Neural crest cell (in vitro differentiated cells): ENCODE results near the gene OGDH. TPM values are rescaled to one million over a fixed set of nuclear protein-coding genes. Genes with fewer than 3 reads are reported as not detected.
"Not testable (repeated sequence)": the region's sequence is repeated elsewhere in the genome, so short reads cannot be mapped to it uniquely, and the experiment has no call there.

ENCODE experiments used
- DNase-seq: peaks from one replicate; pipeline ENCODE4 v3.0.0; 2021; ENCODE audit warnings: low read depth, mixed read lengths, low spot score
- H3K27ac Mint-ChIP-seq: one replicate; pipeline ENCODE4 v1.8.0; 2021; ENCODE audit warnings: mild to moderate bottlenecking, mixed read lengths; ENCODE audit not compliant: unreplicated experiment
- H3K27me3 Mint-ChIP-seq: 2 replicates; pipeline ENCODE4 v1.8.0; 2021; ENCODE audit warnings: low read depth, mild to moderate bottlenecking, mixed read lengths
- H3K36me3 Mint-ChIP-seq: 2 replicates; pipeline ENCODE4 v1.8.0; 2021; ENCODE audit warnings: low read depth, mild to moderate bottlenecking, mixed read lengths
- H3K4me1 Mint-ChIP-seq: 2 replicates; pipeline ENCODE4 v1.8.0; 2021; ENCODE audit warnings: mixed read lengths
- H3K4me3 Mint-ChIP-seq: one replicate; pipeline ENCODE4 v1.8.0; 2021; ENCODE audit warnings: mild to moderate bottlenecking, mixed read lengths
- H3K9me3 Mint-ChIP-seq: 2 replicates; pipeline ENCODE4 v1.8.0; 2021; ENCODE audit warnings: mixed read lengths
- total RNA-seq: library from RNA; stranded (reverse); gene quantifications from 2 replicates; pipeline ENCODE4 v1.2.1, GENCODE V29; 2021
- TF ChIP-seq, protein P1 (sequence below): fragments of 200-600 bp; sonication (generic); conservative IDR thresholded peaks from 2 replicates; pipeline ENCODE4 v1.5.0; 2021; ENCODE audit warnings: antibody characterized with exemption, mild to moderate bottlenecking

Gene OGDH
- total RNA-seq, 1 donor from 2014 or later: 116 TPM

DNA sequence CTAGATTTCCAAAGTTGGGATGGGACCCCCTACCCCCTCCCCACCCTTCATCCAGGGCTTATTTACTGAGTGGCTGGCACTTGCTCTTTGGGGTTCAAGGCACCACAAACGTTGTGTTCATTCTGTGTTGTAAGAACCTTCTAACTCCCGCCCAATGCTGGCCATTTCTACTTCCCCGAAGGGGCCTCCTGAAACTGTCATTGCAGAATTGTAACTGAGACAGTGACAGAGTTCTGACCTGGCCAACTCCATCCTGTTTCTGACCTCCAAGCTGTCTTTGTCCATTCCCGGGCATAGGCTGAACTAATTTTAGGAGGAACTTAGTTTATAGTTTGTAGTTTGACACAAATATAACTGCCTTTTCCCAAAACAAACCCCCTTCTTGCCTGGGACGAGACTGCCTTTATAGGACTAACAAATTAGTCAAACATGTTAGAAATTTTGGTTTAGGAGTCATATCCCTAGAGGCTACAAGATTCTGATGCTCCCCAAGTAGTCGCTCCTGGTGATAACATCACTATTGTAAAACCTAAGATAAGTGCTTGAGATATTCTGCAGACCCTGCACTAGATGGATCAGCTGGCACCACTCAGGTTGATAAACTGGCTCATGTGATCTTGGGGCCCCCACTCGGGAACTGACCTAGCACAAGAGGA is 107.4 kb downstream of the OGDH start:
- TF ChIP-seq, protein P1, sequence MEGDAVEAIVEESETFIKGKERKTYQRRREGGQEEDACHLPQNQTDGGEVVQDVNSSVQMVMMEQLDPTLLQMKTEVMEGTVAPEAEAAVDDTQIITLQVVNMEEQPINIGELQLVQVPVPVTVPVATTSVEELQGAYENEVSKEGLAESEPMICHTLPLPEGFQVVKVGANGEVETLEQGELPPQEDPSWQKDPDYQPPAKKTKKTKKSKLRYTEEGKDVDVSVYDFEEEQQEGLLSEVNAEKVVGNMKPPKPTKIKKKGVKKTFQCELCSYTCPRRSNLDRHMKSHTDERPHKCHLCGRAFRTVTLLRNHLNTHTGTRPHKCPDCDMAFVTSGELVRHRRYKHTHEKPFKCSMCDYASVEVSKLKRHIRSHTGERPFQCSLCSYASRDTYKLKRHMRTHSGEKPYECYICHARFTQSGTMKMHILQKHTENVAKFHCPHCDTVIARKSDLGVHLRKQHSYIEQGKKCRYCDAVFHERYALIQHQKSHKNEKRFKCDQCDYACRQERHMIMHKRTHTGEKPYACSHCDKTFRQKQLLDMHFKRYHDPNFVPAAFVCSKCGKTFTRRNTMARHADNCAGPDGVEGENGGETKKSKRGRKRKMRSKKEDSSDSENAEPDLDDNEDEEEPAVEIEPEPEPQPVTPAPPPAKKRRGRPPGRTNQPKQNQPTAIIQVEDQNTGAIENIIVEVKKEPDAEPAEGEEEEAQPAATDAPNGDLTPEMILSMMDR: no peak
- H3K4me1 Mint-ChIP-seq: peaks cover 10% of the 10 kb centered on the region
- no peaks in the 10 kb centered on the region for H3K27me3 Mint-ChIP-seq
- no peaks in the 10 kb centered on the region for H3K9me3 Mint-ChIP-seq
- no peak overlapping the region for H3K4me3 Mint-ChIP-seq
- no peak overlapping the region for H3K27ac Mint-ChIP-seq
- DNase-seq: no peak
- no peaks in the 10 kb centered on the region for H3K36me3 Mint-ChIP-seq

DNA sequence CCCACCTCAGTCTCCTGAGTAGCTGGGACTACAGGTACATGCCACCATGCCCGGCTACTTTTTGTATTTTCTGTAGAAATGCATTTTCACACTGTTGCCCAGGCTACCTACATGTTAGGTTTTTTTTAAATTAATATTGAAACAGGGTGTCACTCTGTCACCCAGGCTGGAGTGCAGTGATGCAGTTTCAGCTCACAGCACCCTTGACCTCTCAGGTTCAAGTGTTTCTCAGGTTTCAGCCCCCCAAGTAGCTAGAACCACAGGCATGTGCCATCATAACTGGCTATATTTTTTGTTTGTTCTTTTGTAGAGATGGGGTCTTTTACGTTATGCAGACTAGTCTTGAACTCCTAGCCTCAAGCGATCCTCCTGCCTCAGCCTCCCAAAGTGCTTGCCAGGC is 109.8 kb downstream of the OGDH start:
- H3K4me3 Mint-ChIP-seq: no peak overlapping the region
- TF ChIP-seq, protein P1: no peak
- H3K36me3 Mint-ChIP-seq: no peaks in the 10 kb centered on the region
- DNase-seq: no peak
- H3K4me1 Mint-ChIP-seq: no peaks in the 10 kb centered on the region
- no peaks in the 10 kb centered on the region for H3K27me3 Mint-ChIP-seq
- H3K9me3 Mint-ChIP-seq: no peaks in the 10 kb centered on the region
- H3K27ac Mint-ChIP-seq: no peak overlapping the region

DNA sequence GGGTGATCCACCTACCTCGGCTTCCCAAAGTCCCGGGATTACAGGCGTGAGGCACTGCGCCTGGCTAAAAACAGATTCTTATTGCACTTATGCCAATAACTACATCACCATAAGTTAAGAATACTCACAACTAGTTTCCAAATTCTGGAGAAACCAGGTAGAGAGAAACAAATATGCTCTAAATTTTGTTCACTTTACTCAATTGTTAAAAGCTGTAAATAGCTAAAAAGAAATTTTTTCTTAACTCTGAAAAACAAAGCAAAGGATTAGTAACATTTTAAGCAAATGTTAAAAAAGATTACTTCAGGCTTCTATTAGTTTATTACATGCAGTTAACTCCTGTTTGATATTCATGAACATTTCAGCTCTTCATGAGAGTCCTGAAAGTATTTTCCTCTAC is 113.9 kb downstream of the OGDH start:
- TF ChIP-seq, protein P1: no peak
- Mint-ChIP-seq H3K36me3 (peaks cover 3% of the 10 kb centered on the region), H3K27me3 (no peaks in the 10 kb centered on the region), H3K4me1 (no peaks in the 10 kb centered on the region), H3K4me3 (no peak overlapping the region), H3K27ac (no peak overlapping the region), H3K9me3 (peaks cover 4% of the 10 kb centered on the region)
- no peak for DNase-seq

DNA sequence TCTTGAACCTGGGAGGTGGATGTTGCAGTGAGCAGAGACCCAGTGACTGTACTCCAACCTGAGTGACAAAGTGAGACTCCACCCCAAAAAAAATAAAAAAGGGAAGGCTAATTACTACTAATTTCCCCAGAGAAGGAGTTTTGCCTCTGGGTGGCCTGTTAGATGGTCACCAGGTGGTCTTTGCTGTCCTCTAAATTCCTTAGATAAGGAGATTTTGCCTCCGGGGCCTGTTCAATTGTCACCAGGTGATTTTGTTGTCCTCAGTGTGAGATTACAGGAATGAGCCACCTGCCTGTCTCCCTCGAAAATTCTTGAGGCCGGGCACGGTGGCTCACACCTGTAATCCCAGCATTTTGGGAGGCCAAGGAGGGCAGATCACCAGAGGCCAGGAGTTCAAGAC is 117.8 kb downstream of the OGDH start:
- Mint-ChIP-seq H3K9me3 (peaks cover 4% of the 10 kb centered on the region), H3K4me3 (no peak overlapping the region), H3K36me3 (peaks cover 3% of the 10 kb centered on the region), H3K27ac (no peak overlapping the region), H3K27me3 (no peaks in the 10 kb centered on the region), H3K4me1 (no peaks in the 10 kb centered on the region)
- no peak for DNase-seq
- TF ChIP-seq, protein P1: no peak

DNA sequence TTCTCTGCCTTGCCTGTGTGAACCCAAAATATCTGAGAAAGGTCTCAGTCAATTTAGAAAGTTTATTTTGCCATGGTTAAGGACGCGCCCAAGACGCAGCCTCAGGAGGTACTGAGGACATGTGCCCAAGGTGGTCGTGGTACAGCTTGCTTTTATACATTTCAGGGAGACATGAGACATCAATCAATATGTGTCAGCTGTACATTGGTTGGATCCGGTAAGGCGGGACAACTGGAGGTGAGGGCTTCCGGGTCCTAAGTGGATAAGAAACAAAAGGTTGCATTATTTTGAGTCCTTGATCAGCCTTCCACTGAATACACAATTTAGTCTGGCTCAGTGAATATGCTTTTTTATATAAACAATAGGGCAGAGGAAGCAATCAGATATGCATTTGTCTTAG is 119.8 kb downstream of the OGDH start:
- not testable (repeated sequence) for DNase-seq, H3K36me3 Mint-ChIP-seq, H3K4me3 Mint-ChIP-seq, H3K27ac Mint-ChIP-seq, H3K4me1 Mint-ChIP-seq, H3K9me3 Mint-ChIP-seq, H3K27me3 Mint-ChIP-seq

DNA sequence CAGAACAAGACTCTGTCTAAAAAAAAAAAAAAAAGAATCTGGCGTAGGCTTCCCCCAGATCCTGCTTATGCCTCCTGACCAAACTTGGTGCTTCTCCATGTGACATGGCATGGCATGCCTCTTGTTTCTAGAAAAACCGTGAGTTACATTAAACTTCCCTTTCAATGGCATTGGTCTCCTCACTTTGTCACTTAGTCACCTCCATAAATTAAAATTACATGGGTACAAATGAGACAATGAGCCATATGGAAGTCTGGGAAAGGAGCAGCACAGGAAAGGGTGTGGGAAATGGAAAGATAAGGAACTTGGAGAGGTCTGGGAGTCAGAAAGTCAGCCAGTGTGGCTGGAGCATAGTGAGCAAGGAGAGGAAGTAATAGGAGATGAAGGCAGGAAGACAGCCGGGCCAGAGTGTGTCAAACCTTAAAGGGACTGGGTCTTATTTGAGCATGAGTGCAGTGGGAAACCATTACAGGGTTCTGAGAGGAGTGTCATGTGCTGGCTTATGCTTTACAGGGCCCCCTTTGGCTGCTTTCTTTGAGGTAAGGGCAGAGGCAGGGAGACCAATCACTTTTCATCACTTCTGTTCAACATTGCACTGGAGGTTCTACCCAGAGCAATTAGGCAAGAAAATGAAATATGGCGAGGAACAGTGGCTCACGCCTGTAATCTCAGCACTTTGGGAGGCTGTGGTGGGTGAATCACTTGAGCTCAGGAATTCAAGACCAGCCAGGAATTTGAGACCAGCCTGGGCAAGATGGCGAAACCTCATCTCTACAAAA is 120.9 kb downstream of the OGDH start:
- no peak overlapping the region for H3K27ac Mint-ChIP-seq
- DNase-seq: no peak
- peaks cover 4% of the 10 kb centered on the region for H3K4me1 Mint-ChIP-seq
- TF ChIP-seq, protein P1: no peak
- H3K27me3 Mint-ChIP-seq: no peaks in the 10 kb centered on the region
- no peak overlapping the region for H3K4me3 Mint-ChIP-seq
- H3K36me3 Mint-ChIP-seq: no peaks in the 10 kb centered on the region
- H3K9me3 Mint-ChIP-seq: no peaks in the 10 kb centered on the region
